ENCODE measurements around the gene ZNF782.
"Not testable (repeated sequence)": the region's sequence is repeated elsewhere in the genome, so short reads cannot be mapped to it uniquely, and the experiment has no call there.

ZNF782 gene

GRCh38 chr9:96852676-96853075 is 1.6 kb downstream of the ZNF782 start:
- DNase-seq = no peak

GRCh38 chr9:96844040-96844439 is 10.3 kb downstream of the ZNF782 start:
- DNase-seq = no peak

DNA sequence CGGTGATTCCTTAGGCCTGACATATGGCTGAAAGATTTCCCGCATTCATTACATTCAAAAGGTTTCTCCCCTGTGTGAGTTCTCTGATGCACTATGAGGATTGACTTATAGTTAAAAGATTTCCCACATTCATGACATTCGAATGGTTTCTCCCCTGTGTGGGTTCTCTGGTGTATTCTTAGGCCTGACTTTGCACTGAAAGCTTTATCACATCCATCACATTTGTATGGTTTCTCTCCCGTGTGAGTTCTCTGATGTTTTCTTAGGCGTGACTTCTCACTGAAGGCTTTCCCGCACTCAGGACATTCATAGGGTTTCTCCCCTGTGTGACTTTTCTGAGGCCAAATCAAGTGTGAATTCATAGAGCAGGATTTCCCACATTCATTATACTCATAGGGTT is 35.8 kb downstream of the ZNF782 start:
- DNase-seq = no peak

DNA sequence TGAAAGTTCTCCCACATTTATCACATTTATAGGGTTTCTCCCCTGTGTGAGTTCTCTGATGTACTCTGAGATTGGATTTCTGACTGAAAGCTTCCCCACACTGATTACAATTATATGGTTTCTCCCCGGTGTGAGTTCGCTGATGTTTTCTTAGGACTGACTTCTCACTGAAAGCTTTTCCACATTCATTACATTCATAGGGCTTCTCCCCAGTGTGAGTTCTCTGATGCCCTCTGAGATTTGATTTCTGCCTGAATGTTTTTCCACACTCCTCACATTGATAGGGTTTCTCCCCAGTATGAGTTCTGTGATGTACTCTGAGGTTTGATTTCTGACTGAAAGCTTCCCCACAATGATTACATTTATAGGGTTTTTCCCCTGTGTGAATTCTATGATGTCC is 36.3 kb downstream of the ZNF782 start:
- DNase-seq = no peak

DNA sequence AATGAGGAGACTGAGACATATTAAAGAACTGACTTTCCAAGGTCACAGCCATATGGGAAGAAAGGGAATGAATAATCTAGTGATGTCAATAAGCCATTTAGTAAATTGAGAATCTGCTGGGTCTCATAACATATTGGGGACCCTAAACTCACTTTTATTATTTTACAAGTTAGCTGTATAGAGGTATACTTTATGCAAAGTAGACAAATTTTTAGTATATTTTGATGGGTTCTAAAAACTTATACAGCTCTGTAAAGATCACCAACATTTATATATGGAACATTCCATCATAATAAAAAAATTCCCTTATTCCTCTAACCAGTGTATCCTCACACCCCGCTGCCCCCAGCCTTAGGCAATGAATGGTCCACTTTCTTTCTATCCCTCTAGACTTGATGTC is 40.7 kb downstream of the ZNF782 start:
- no peak for DNase-seq

DNA sequence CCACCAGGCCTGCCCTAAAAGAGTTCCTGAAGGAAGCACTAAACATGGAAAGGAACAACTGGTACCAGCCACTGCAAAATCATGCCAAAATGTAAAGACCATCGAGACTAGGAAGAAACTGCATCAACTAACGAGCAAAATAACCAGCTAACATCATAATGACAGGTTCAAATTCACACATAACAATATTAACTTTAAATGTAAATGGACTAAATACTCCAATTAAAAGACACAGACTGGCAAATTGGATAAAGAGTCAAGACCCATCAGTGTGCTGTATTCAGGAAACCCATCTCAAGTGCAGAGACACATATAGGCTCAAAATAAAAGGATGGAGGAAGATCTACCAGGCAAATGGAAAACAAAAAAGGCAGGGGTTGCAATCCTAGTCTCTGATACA is 55.4 kb downstream of the ZNF782 start:
- not testable (repeated sequence) for DNase-seq

DNA sequence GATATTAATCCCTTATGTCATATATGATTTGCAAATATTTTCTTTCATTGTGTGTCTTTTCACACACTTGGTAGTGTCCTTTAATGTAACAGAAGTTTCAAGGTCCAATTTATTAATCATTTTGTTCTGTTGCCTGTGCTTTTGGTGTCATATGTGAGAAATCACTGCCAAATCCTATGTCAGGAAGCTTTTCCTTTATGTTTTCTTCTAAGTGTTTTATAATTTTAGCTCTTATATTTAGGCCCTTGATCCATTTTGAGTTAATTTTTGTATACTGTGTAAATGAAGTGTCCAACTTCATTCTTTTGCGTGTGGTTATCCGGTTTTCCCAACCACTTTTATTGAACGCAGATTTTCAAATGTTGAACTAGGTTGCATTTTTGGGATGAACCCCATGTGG is 70.3 kb downstream of the ZNF782 start:
- no peak for DNase-seq

GRCh38 chr9:96782235-96782634 is 72.1 kb downstream of the ZNF782 start:
- DNase-seq = no peak

DNA sequence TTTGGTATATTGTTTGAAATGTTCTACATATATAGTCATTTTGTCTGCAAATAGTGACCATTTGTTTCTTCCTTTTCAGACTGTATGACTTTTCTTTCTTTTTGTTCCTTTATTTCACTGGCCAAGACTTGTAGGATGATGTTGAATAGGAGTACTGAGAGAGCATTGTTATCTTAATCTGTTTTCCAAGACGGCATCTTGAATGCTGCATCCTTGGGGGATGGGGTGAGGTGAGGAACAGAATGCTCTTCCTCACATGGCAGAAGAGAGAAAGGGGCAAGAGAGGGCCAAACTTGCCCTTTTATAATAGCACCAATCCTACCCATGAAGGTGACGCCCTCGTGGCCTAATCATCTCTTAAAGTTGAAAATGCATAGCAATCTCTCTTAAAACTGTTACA is 72.8 kb downstream of the ZNF782 start:
- no peak for DNase-seq

DNA sequence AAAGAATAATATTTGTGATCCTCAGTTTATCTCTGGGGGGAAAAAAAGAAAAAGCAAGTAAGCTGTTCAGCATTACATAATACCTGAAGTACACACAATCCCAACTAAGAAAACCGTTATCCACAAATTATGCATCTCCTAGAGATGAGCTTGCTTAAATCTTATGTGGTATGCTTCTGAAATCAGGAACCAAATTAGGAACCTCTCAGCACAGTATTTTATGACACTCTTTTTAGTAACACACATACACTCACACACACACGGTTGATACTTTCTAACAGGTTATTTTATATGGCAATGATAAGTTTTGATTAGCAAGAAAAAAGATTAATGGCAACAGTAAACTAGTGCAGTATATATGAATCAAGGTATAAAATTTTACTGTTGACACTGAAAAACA is 75.2 kb downstream of the ZNF782 start:
- DNase-seq = no peak

GRCh38 chr9:96777426-96777864 is 76.9 kb downstream of the ZNF782 start:
- peak in 2 of 6 experiments; percentile 36 to 48 for DNase-seq

GRCh38 chr9:96771124-96771523 is 83.2 kb downstream of the ZNF782 start:
- no peak for DNase-seq

GRCh38 chr9:96769989-96770388 is 84.3 kb downstream of the ZNF782 start:
- no peak for DNase-seq
